Tibial nerve (tissue), 4 donors: Measurements from ENCODE around the gene ARHGEF19. TPM values are rescaled to one million over a fixed set of nuclear protein-coding genes. Genes with fewer than 3 reads are reported as not detected.

Source experiments
- DNase-seq, 2 donors: peaks; one replicate each; pipeline ENCODE4 v3.0.0-alpha.2; 2019; ENCODE audit warnings: low spot score in 2 of 2
- H3K27ac ChIP-seq, 4 donors: fragments of 200-600 bp; sonication (generic) in 3 of 4; one replicate each; pipeline ENCODE4 v1.5.1; 2017 to 2019; ENCODE audit warnings: mild to moderate bottlenecking in 1 of 4
- H3K27me3 ChIP-seq, 2 donors: fragments of 200-600 bp; sonication (generic) in 1 of 2; one replicate each; pipeline versions ENCODE4 v1.5.1 to v1.6.0; 2017 to 2019
- H3K36me3 ChIP-seq, 3 donors: fragments of 200-600 bp; sonication (generic); one replicate each; pipeline ENCODE4 v1.5.1; 2018 to 2019
- H3K4me1 ChIP-seq, 4 donors: fragments of 200-600 bp; sonication (generic) in 3 of 4; one replicate each; pipeline ENCODE4 v1.5.1; 2017 to 2019
- H3K4me3 ChIP-seq, 4 donors: fragments of 200-600 bp; sonication (generic) in 3 of 4; one replicate each; pipeline ENCODE4 v1.5.1; 2017 to 2019; ENCODE audit warnings: mild to moderate bottlenecking in 1 of 4, moderate library complexity in 1 of 4
- H3K9me3 ChIP-seq, 4 donors: fragments of 200-600 bp; sonication (generic) in 3 of 4; one replicate each; pipeline ENCODE4 v1.5.1; 2017 to 2019
- EP300 ChIP-seq, 2 donors: sonication (generic); formaldehyde crosslinking; IDR thresholded peaks; one replicate each; pipeline ENCODE4 v1.6.1; 2017; ENCODE audit warnings: antibody characterized with exemption in 2 of 2, mild to moderate bottlenecking in 1 of 2
- POLR2A ChIP-seq, 2 donors: fragments of 450-650 bp; IDR thresholded peaks; one replicate each; pipeline ENCODE4 v1.6.1; 2017; ENCODE audit warnings: antibody characterized with exemption in 2 of 2, mild to moderate bottlenecking in 2 of 2, moderate library complexity in 2 of 2
- WGBS, 2 donors: methylation state at CpG; one replicate each; pipeline ENCODE4 v1.1.5; 2018; 5-methylcytosine and 5-hydroxymethylcytosine counted together
- total RNA-seq, 4 donors: library from RNA; depleted of rRNA; stranded (reverse); fragments of >200 nt; gene quantifications; one replicate each; pipeline ENCODE4 v1.1.0, GENCODE V29; 2016
- TF ChIP-seq, protein P1 (sequence below), 5 experiments: fragments of 200-600 bp in 3 of 5; fragments of 450-650 bp in 2 of 5; sonication (generic) in 3 of 5; IDR thresholded peaks; one replicate each; pipeline ENCODE4 v1.5.1; 2016 to 2019; ENCODE audit warnings: antibody characterized with exemption in 5 of 5, mild to moderate bottlenecking in 3 of 5, moderate library complexity in 2 of 5

The ARHGEF19 gene
- total RNA-seq, 4 donors from 2014 or later, result 7.8 to 19.3 (median 11.1) TPM

DNA sequence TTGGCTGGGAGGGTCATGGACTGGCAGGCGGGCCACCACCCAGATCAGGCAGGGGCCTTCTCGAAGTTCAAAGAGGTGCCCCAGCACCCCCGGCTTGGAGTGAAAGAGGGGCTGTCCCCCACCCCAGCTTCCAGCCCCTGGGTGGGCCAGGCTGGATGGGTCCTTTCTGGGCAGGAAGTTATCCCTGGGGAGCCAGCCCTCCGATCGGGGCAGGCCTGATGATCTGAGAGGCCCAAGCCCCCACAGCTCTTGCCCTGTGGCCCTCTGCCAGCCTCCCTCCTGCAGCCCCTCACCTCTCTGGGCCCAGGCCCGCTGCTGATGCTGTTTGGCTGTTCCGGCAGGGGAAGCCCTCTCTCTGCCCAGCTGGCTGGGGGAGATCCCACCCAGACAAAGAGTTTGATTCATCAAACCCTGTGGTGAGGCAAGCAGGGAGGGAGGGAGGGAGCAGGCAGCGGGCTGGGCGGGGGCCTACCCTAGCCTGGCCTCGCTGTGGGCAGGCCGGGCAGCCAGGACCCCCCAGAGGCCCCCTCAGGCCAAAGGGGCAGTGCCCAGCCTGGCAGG lies 2.5 kb downstream of the ARHGEF19 start:
- no peaks in the 10 kb centered on the region for H3K9me3 ChIP-seq
- H3K4me1 ChIP-seq, result peaks cover 0 to 36% (median 5%) of the 10 kb centered on the region in 4 donors
- TF ChIP-seq POLR2A (IDR thresholded peaks at IDR 0.05), result no peak
- no peak for TF ChIP-seq EP300 (IDR thresholded peaks at IDR 0.05)
- TF ChIP-seq, protein P1, sequence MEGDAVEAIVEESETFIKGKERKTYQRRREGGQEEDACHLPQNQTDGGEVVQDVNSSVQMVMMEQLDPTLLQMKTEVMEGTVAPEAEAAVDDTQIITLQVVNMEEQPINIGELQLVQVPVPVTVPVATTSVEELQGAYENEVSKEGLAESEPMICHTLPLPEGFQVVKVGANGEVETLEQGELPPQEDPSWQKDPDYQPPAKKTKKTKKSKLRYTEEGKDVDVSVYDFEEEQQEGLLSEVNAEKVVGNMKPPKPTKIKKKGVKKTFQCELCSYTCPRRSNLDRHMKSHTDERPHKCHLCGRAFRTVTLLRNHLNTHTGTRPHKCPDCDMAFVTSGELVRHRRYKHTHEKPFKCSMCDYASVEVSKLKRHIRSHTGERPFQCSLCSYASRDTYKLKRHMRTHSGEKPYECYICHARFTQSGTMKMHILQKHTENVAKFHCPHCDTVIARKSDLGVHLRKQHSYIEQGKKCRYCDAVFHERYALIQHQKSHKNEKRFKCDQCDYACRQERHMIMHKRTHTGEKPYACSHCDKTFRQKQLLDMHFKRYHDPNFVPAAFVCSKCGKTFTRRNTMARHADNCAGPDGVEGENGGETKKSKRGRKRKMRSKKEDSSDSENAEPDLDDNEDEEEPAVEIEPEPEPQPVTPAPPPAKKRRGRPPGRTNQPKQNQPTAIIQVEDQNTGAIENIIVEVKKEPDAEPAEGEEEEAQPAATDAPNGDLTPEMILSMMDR (IDR thresholded peaks at IDR 0.05), result no peak
- peak overlapping the region in 3 of 4 donors; percentile 13 to 77 (median 72) for H3K27ac ChIP-seq
- whole genome bisulfite sequencing, 2 donors, result 35 to 43% methylated on average over 6 to 9 of the region's 11 CpGs
- H3K4me3 ChIP-seq, result no peak overlapping the region
- H3K36me3 ChIP-seq, result peaks cover 0 to under 1% (median 0%) of the 10 kb centered on the region in 3 donors
- no peak for DNase-seq
- H3K27me3 ChIP-seq, result no peaks in the 10 kb centered on the region

DNA sequence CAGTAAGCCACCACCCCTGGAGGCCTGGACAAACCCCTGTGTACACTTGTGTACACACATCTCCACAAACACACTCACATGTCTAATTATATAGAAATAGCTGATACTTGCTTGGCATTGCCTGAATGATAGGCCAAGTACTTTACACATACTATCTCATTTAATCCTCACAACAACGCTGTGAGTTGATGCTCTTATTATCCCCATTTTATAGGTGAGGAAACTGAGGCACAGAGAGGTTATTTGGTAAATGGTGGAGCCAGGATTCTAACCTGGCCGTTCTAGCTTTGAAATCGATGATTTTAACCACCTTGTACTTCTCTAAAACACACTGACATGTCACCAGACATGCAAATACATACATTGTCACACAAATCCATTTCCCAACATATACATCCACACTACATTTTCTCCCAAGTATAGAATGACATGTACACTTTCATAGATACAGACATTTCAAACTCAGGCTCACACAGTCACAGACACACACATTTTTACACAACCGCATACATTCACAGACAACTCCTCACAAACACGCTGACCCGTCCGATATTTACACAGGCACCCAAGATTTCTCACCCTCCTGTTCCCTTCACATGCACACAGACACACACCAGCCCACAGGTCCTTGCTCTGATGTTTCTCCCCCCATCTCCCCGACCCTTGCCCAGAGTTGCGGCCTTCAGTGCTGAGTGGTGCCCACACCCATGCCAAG lies 3.2 kb downstream of the ARHGEF19 start:
- WGBS, 2 donors, result 68 to 73% methylated on average over 8 to 9 of the region's 9 CpGs
- H3K36me3 ChIP-seq, result peaks cover 0 to 5% (median 0%) of the 10 kb centered on the region in 3 donors
- H3K27ac ChIP-seq, result peak overlapping the region in 2 of 4 donors; percentile 77 to 87
- H3K4me1 ChIP-seq, result peaks cover 0 to 36% (median 5%) of the 10 kb centered on the region in 4 donors
- no peak for DNase-seq
- TF ChIP-seq, protein P1 (IDR thresholded peaks at IDR 0.05), result no peak
- TF ChIP-seq EP300 (IDR thresholded peaks at IDR 0.05) (no peak), POLR2A (IDR thresholded peaks at IDR 0.05) (no peak)
- no peak overlapping the region for H3K4me3 ChIP-seq
- no peaks in the 10 kb centered on the region for H3K27me3 ChIP-seq
- no peaks in the 10 kb centered on the region for H3K9me3 ChIP-seq

DNA sequence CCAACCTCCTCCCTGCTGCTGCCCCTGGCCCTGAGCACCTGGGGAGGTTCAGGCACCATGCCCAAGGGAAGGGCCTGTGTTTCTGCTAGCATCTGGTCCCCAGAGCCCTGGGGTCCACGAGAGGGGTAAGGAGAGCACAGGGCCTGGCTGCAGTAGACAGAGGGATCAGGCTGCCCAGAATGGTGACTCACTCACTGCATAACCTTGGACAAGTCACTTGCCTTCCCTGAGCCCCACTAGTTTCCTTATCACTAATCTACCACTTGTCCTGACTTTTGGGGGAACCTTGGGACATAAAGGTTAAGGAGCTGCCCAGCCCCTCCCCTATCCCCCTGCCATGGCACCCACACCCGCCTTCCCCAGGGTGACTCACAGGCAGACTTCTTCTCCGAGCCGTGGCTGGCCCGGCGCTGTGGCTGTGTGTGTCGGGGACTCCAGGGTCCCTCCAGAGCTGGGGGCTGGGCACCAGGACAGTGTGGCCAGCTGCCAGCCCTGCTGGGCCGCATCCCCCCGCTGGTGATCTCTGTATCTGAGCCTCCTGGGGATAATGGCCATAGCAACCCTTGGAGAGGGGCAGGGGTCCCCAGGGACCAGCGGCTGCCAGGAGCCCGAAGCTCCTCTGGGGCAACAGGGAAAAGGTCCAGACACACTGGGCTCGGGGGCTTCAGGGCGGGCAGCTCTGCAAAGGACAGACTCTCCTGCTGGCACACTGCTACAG lies 4.0 kb downstream of the ARHGEF19 start:
- 63 to 67% methylated on average over 10 to 11 of the region's 13 CpGs for WGBS, 2 donors
- Histone ChIP-seq H3K4me3 (no peak overlapping the region), H3K27ac (peak overlapping the region in 1 of 4 donors; percentile 87), H3K36me3 (peaks cover 0 to 5% (median 0%) of the 10 kb centered on the region in 3 donors), H3K4me1 (peaks cover 0 to 36% (median 5%) of the 10 kb centered on the region in 4 donors), H3K27me3 (no peaks in the 10 kb centered on the region), H3K9me3 (no peaks in the 10 kb centered on the region)
- TF ChIP-seq EP300 (IDR thresholded peaks at IDR 0.05), result no peak
- no peak for TF ChIP-seq POLR2A (IDR thresholded peaks at IDR 0.05)
- TF ChIP-seq, protein P1 (IDR thresholded peaks at IDR 0.05), result no peak
- no peak for DNase-seq

DNA sequence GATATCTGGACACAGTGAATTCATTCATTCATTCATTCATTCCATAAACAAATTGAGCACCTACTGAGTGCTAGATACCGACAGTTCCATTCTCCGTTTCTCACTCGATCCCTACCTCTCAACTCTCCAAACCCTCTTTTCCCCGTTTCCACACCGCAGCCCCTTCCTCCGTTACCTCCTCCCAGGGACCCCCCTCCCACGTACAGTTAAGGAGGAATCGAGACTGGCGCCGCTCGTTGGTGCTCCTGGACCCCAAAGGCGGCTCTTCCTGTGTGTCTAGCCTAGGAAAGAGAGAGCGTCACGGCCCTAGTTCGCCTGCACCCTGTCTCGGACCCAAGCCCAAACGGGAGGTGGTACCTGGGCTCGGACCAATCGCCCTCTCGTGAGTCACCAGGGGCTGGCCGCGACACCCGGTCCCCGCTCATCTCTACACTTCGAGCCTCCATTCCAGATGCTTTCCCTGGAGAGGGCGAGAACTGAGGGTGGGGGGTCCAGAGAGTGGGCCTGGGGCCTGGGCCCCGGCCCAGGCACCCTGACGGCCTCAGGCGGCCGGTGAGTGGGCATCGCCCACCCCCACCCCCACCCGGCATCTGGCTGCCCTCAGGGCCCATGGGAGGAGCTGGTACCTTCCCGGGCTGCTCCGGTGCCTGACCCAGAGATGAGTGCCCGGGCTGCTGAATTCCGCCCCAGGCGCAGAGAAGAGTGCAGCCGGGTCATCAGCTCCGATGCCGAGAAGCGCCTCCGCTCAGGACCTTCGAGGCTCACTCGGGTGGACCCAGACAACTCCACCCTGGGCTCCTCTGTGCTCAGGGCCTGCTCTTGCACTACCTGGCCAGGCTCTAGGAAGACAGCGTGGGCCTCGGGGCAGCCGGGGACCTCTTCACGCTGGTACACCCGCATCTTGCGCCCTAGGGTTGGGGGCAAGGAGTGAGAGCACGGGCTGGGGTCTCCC lies 4.9 kb downstream of the ARHGEF19 start:
- Histone ChIP-seq H3K36me3 (peaks cover 0 to 10% (median 0%) of the 10 kb centered on the region in 3 donors), H3K4me1 (peaks cover 0 to 39% (median 5%) of the 10 kb centered on the region in 4 donors), H3K27me3 (no peaks in the 10 kb centered on the region), H3K27ac (peak overlapping the region; percentile 59 to 89 (median 82)), H3K4me3 (peak overlapping the region; percentile 35 to 61 (median 52)), H3K9me3 (no peaks in the 10 kb centered on the region)
- TF ChIP-seq, protein P1 (IDR thresholded peaks at IDR 0.05), result no peak
- no peak for TF ChIP-seq EP300 (IDR thresholded peaks at IDR 0.05)
- no peak for TF ChIP-seq POLR2A (IDR thresholded peaks at IDR 0.05)
- WGBS, 2 donors, result 40 to 48% methylated on average over 32 to 40 of the region's 51 CpGs
- DNase-seq, result no peak
